Testis (tissue), 3 donors: ENCODE results near the gene ZBTB39. TPM values are rescaled to one million over a fixed set of nuclear protein-coding genes. Genes with fewer than 3 reads are reported as not detected.
"Not testable (repeated sequence)": the region's sequence is repeated elsewhere in the genome, so short reads cannot be mapped to it uniquely, and the experiment has no call there.

Experiments
- DNase-seq: peaks from one replicate; pipeline ENCODE4 v3.0.0-alpha.2; 2019
- H3K27ac ChIP-seq, 2 donors: fragments of 200-600 bp; sonication (generic); one replicate each; pipeline ENCODE4 v1.5.1; 2019
- H3K27me3 ChIP-seq: fragments of 200-600 bp; sonication (generic); one replicate; pipeline ENCODE4 v1.5.1; 2019
- H3K36me3 ChIP-seq: fragments of 200-600 bp; sonication (generic); one replicate; pipeline ENCODE4 v1.5.1; 2017; ENCODE audit warnings: low read depth; ENCODE audit errors: missing control alignments
- H3K4me1 ChIP-seq: fragments of 200-600 bp; sonication (generic); one replicate; pipeline ENCODE4 v1.5.1; 2019
- H3K4me3 ChIP-seq, 2 donors: fragments of 200-600 bp; sonication (generic); one replicate each; pipeline ENCODE4 v1.5.1; 2017 to 2019
- H3K9me3 ChIP-seq: fragments of 200-600 bp; sonication (generic); one replicate; pipeline ENCODE4 v1.5.1; 2017
- CTCF ChIP-seq, 3 experiments: fragments of 450-650 bp in 2 of 3; fragments of 200-600 bp in 1 of 3; sonication (generic) in 1 of 3; IDR thresholded peaks; one replicate each; pipeline ENCODE4 v1.5.1; 2016 to 2019; ENCODE audit warnings: antibody characterized with exemption in 3 of 3, mild to moderate bottlenecking in 2 of 3, moderate library complexity in 1 of 3
- POLR2A ChIP-seq: fragments of 450-650 bp; IDR thresholded peaks from one replicate; pipeline ENCODE4 v1.6.1; 2017; ENCODE audit warnings: antibody characterized with exemption, mild to moderate bottlenecking, moderate library complexity
- WGBS, 2 donors: methylation state at CpG; one replicate each; pipeline ENCODE4 v1.1.5; 2018; 5-methylcytosine and 5-hydroxymethylcytosine counted together
- intact Hi-C: fragments of 100-400 bp; cut with DNase I; formaldehyde crosslinking; loops from one replicate; pipeline ENCODE4 v1.15.1; 2023; ENCODE audit warnings: low total_unique reads
- polyA plus RNA-seq: library from polyadenylated mRNA; stranded (reverse); fragments of 350-450 nt; fragmentation: Illumina TruSeq; extraction: RNeasy Lipid Tissue Mini Kit (QIAGEN cat#74804); gene quantifications from one replicate; pipeline ENCODE4 v1.2.3, GENCODE V29; 2014; ENCODE audit warnings: low read depth, low replicate concordance; ENCODE audit not compliant: insufficient read depth
- total RNA-seq, 2 donors: library from RNA; depleted of rRNA; stranded (reverse); fragments of >200 nt; gene quantifications; one replicate each; pipeline ENCODE4 v1.2.3, GENCODE V29; 2016

Gene ZBTB39
- total and polyA plus RNA-seq, 3 donors from 2014 or later: 15.3 to 21.7 (median 21.0) TPM

- Histone ChIP-seq H3K27me3 (no peaks in the 10 kb centered on the region), H3K4me3 (no peak overlapping the region), H3K4me1 (no peaks in the 10 kb centered on the region), H3K36me3 (no peaks in the 10 kb centered on the region), H3K27ac (no peak overlapping the region), H3K9me3 (no peaks in the 10 kb centered on the region)
- TF ChIP-seq POLR2A: no peak
- TF ChIP-seq CTCF (IDR thresholded peaks at IDR 0.05): no peak
- 91 to 92% methylated on average over 3 of the region's 3 CpGs for WGBS, 2 donors
- intact Hi-C loops: no loop called here
- no peak for DNase-seq
Observed at GRCh38 chr12:56978397-56979138, 27.8 kb downstream of the ZBTB39 start.

GRCh38 chr12:56977361-56977760 lies 29.0 kb downstream of the ZBTB39 start:
- intact Hi-C loops, H3K27me3 ChIP-seq, H3K36me3 ChIP-seq, H3K9me3 ChIP-seq, H3K4me1 ChIP-seq, DNase-seq, H3K4me3 ChIP-seq, H3K27ac ChIP-seq: not testable (repeated sequence)
- 85 to 92% methylated on average over 4 of the region's 4 CpGs for WGBS, 2 donors

- WGBS, 2 donors: 80 to 87% methylated on average over 3 of the region's 3 CpGs
- H3K4me3 ChIP-seq, H3K27me3 ChIP-seq, H3K36me3 ChIP-seq, H3K27ac ChIP-seq, H3K4me1 ChIP-seq, DNase-seq, H3K9me3 ChIP-seq, intact Hi-C loops: not testable (repeated sequence)
Observed at GRCh38 chr12:56974224-56974623, 32.1 kb downstream of the ZBTB39 start.

- H3K4me3 ChIP-seq, H3K9me3 ChIP-seq, DNase-seq, H3K36me3 ChIP-seq, H3K4me1 ChIP-seq, H3K27me3 ChIP-seq, intact Hi-C loops, H3K27ac ChIP-seq: not testable (repeated sequence)
- WGBS, 2 donors: 68 to 69% methylated on average over 6 of the region's 6 CpGs
Observed at GRCh38 chr12:56968910-56969309, 37.4 kb downstream of the ZBTB39 start.

- H3K4me1 ChIP-seq, H3K27ac ChIP-seq, H3K4me3 ChIP-seq, DNase-seq, H3K9me3 ChIP-seq, intact Hi-C loops, H3K36me3 ChIP-seq, H3K27me3 ChIP-seq: not testable (repeated sequence)
- 84 to 92% methylated on average over 15 of the region's 15 CpGs for WGBS, 2 donors
Observed at GRCh38 chr12:56965997-56966642, 40.2 kb downstream of the ZBTB39 start.

- H3K36me3 ChIP-seq, H3K27me3 ChIP-seq, H3K9me3 ChIP-seq, H3K27ac ChIP-seq, H3K4me3 ChIP-seq, DNase-seq, H3K4me1 ChIP-seq, intact Hi-C loops: not testable (repeated sequence)
- WGBS, 2 donors: 94 to 100% methylated on average over 2 to 4 of the region's 4 CpGs
Observed at GRCh38 chr12:56965124-56965523, 41.2 kb downstream of the ZBTB39 start.

GRCh38 chr12:56963557-56963956 lies 42.8 kb downstream of the ZBTB39 start:
- H3K4me1 ChIP-seq, H3K4me3 ChIP-seq, intact Hi-C loops, H3K27me3 ChIP-seq, H3K9me3 ChIP-seq, H3K36me3 ChIP-seq, H3K27ac ChIP-seq, DNase-seq: not testable (repeated sequence)
- WGBS, 2 donors: 95% methylated on average over 14 of the region's 27 CpGs; no CpG with 5 or more reads in 1 of the 2 donors

GRCh38 chr12:56962247-56962646 lies 44.1 kb downstream of the ZBTB39 start:
- 64 to 68% methylated on average over 4 of the region's 4 CpGs for WGBS, 2 donors
- H3K27me3 ChIP-seq, intact Hi-C loops: not testable (repeated sequence)

More at GRCh38 chr12:56962247-56962646, 44.1 kb downstream of the ZBTB39 start:
- DNase-seq, H3K4me3 ChIP-seq, H3K4me1 ChIP-seq, H3K9me3 ChIP-seq, H3K36me3 ChIP-seq, H3K27ac ChIP-seq: not testable (repeated sequence)
